SK-N-MC (cell line): Measurements from ENCODE around the gene ABHD17B.

Experiments
- EZH2 ChIP-seq: fragments of 200-600 bp; sonication (generic); IDR thresholded peaks from one replicate; pipeline ENCODE4 v1.6.1; 2017; ENCODE audit warnings: antibody characterized with exemption
- FOXP2 ChIP-seq: optimal IDR thresholded peaks from 2 replicates; pipeline ENCODE3; 2011; ENCODE audit warnings: mild to moderate bottlenecking, moderate library complexity; ENCODE audit not compliant: insufficient read depth; ENCODE audit errors: extremely low read length, control extremely low read depth
- POLR2AphosphoS5 ChIP-seq: IDR thresholded peaks from 2 replicates; pipeline ENCODE4 v1.6.1; 2012; ENCODE audit warnings: mild to moderate bottlenecking, low read depth, low read length, borderline replicate concordance

- TF ChIP-seq EZH2 (no peak), POLR2AphosphoS5 (no peak), FOXP2 (no peak)
Observed at GRCh38 chr9:71878327-71879274, 32.4 kb downstream of the ABHD17B start.
